ENCODE data around the gene NPPA.

The NPPA gene

DNA sequence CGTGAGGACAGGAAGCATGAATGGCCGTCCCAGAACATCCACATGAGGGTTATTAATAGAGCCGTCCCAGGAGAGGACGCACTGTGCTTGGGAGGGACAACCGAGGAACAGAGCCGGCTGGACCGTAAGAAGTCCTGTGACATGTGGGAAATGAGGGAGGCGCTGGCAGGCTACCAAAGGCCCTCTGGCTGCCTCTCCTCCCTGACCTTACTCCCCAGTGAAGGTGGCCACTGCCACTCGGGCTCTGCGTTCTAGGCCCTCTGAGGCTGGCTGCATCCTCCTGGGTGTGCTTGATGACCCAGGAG is 26.6 kb upstream of the NPPA start:
- TF ChIP-seq, protein P1, sequence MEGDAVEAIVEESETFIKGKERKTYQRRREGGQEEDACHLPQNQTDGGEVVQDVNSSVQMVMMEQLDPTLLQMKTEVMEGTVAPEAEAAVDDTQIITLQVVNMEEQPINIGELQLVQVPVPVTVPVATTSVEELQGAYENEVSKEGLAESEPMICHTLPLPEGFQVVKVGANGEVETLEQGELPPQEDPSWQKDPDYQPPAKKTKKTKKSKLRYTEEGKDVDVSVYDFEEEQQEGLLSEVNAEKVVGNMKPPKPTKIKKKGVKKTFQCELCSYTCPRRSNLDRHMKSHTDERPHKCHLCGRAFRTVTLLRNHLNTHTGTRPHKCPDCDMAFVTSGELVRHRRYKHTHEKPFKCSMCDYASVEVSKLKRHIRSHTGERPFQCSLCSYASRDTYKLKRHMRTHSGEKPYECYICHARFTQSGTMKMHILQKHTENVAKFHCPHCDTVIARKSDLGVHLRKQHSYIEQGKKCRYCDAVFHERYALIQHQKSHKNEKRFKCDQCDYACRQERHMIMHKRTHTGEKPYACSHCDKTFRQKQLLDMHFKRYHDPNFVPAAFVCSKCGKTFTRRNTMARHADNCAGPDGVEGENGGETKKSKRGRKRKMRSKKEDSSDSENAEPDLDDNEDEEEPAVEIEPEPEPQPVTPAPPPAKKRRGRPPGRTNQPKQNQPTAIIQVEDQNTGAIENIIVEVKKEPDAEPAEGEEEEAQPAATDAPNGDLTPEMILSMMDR (conservative IDR thresholded peaks at IDR 0.05; ENCODE audit: low read depth, low read length) = no peak
- no peak for DNase-seq (ENCODE audit: low read depth)
- no peak overlapping the region for H3K4me3 ChIP-seq (ENCODE audit: low read depth, low read length)

DNA sequence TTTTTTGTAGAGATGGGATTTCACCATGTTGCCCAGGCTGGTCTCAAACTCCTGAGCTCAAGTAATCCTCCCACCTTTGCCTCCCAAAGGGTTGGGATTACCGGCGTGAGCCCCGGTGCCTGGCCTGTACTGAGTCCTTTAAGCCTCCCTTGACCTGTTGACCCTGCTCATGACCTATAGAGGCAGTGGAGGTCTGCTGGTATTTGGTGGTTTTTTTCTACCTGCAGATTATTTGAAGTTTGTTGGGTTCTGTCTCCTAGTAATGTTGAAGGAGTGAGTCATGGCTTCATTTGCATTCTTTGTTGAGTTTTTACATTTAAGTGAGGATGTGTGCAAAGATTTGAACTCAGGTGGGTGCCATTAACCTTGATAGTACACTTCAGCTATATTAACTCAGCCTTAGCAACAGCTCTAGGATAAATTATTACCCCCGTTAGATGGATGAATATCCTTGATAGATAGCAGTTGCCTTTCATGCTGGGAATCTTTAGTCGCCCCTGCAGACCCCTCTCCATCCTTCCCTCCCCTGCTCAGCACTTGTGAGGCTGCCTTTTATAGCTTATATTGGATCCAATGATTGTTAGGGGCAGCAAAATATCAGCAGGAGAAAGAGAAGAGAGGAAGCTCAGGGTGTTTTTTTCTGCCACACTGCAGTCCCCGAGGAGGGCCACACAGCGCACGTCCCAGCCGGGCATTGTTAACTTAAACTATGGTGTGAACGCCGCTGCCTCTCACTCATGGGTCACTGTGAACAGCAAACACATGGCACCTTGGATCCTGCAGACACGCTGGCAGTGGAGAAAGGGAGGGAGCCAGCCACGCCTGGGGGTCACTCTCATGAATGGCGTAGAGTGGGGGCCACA is 26.0 kb upstream of the NPPA start:
- DNase-seq (ENCODE audit: low read depth) = no peak
- no peak overlapping the region for H3K4me3 ChIP-seq (ENCODE audit: low read depth, low read length)
- TF ChIP-seq, protein P1 (conservative IDR thresholded peaks at IDR 0.05; ENCODE audit: low read depth, low read length) = no peak

DNA sequence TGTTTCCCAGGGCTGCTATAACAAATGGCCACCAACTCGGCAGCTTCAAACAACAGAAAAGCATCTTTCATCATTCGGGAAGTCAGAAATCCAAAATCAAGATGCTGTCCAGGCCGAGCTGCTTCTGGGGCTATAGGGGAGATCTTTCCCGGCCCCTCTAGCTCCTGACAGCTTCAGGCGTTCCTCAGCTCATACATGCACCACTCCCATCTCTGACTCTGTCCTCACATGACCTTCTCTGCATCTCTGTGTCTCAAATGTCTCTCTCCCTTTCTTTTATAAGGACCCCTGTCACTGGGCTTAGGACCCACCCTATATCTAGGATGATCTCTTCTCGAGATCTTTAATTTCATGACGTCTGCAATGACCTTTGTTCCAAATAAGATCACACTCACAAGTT is 25.0 kb upstream of the NPPA start:
- TF ChIP-seq, protein P1 (conservative IDR thresholded peaks at IDR 0.05; ENCODE audit: low read depth, low read length) = no peak
- DNase-seq (ENCODE audit: low read depth) = no peak

DNA sequence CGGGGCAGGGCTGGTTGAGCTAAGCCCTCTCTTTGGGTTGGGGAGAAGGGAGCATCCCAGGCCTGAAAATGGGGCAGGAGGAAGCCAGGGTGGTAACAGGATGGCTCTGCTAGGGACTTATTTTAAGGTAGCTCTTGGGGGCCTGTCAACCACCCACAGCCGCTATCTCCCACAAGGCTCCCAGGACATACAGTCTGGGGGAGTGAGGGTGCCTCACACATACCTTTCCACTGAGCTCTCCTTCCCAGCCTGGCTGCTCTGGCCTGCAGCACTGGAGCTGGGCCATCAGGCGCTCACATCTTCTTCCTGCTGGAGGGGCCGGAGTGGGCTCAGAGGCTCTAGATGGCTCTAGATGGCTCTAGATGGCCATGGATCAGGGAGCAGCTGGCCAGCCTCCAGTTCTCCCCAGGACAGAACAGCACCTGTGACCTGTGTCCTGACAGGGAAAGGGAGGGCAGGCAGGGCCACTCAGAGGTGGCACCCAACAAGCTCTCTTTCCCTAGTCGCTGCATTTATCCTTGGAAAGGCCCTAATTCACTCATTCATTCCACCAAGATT is 22.1 kb upstream of the NPPA start:
- H3K4me3 ChIP-seq (ENCODE audit: low read depth, low read length) = no peak overlapping the region
- TF ChIP-seq, protein P1 (conservative IDR thresholded peaks at IDR 0.05; ENCODE audit: low read depth, low read length) = no peak
- DNase-seq (ENCODE audit: low read depth) = no peak

More for the DNA sequence above, 25.0 kb upstream of the NPPA start:
- no peak overlapping the region for H3K4me3 ChIP-seq (ENCODE audit: low read depth, low read length)

DNA sequence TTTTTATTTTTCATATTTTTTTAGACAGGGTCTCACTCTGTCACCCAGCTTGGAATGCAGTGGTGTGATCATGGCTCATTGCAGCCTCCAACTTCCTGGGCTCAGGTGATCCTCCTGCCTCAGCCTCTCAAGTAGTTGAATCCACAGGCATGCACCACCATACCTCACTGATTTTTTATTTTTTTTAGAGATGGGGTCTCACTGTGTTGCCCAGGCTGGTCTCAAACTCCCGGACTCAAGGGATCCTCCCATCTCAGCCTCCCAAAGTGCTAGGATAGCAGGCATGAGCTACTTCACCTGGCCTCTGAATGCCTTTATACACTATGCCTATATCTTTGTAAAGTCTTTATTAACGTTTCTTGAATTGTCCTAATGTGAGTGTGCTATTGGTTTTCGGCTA is 21.5 kb upstream of the NPPA start:
- no peak overlapping the region for H3K4me3 ChIP-seq (ENCODE audit: low read depth, low read length)
- DNase-seq (ENCODE audit: low read depth) = no peak
- TF ChIP-seq, protein P1 (conservative IDR thresholded peaks at IDR 0.05; ENCODE audit: low read depth, low read length) = no peak

DNA sequence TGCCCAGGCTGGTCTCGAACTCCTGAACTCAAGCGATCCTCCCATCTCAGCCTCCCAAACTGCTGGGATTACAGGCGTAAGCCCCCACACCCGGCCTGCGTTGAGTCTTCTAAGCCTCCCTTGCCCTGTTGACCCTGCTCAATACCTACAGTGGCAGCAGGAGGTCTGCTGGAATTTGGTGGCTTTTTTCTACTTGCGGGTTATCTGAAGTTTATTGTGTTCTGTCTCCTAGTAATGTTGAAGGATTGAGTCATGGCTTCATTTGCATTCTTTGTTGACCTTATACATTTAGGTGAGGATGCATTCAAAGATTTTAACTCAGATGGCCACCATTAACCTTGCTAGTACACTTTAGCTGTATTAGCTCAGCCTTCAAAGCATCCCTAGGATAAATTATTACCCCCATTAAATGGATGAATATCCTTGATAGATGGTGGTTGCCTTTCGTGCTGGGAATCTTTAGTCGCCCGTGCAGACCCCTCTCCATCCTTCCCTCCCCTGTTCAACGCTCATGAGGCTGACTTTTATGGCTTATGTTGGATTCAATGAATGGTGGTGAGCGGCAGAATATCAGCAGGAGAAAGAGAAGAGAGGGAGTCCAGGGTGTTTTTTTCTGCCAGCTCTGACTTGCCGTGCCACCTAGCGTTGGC is 20.9 kb upstream of the NPPA start:
- DNase-seq (ENCODE audit: low read depth) = no peak
- TF ChIP-seq, protein P1 (conservative IDR thresholded peaks at IDR 0.05; ENCODE audit: low read depth, low read length) = no peak
- H3K4me3 ChIP-seq (ENCODE audit: low read depth, low read length) = no peak overlapping the region

All from choroid plexus epithelial cell (primary cell).